HUDEP-2 (cell line): ENCODE results near the gene TRIAP1.

ENCODE experiments used
- DNase-seq, 76 experiments: peaks; one replicate each; lab custom pipeline; 2025; ENCODE audit not compliant: unreplicated experiment in 76 of 76; lab: John Stamatoyannopoulos, UW

Gene TRIAP1

GRCh38 chr12:120394483-120395367 lies 51.5 kb downstream of the TRIAP1 start:
- DNase-seq, result no peak
